NCI-H2196 (cell line): Measurements from ENCODE around the gene NADSYN1.

Experiments used
- DNase-seq: peaks from one replicate; lab custom pipeline; 2025; ENCODE audit not compliant: unreplicated experiment; lab: John Stamatoyannopoulos, UW

The NADSYN1 gene

GRCh38 chr11:71433648-71434450 lies 19.2 kb upstream of the NADSYN1 start:
- DNase-seq = peak; percentile 29

- no peak for DNase-seq
Observed at GRCh38 chr11:71434576-71435130, 18.4 kb upstream of the NADSYN1 start.

DNA sequence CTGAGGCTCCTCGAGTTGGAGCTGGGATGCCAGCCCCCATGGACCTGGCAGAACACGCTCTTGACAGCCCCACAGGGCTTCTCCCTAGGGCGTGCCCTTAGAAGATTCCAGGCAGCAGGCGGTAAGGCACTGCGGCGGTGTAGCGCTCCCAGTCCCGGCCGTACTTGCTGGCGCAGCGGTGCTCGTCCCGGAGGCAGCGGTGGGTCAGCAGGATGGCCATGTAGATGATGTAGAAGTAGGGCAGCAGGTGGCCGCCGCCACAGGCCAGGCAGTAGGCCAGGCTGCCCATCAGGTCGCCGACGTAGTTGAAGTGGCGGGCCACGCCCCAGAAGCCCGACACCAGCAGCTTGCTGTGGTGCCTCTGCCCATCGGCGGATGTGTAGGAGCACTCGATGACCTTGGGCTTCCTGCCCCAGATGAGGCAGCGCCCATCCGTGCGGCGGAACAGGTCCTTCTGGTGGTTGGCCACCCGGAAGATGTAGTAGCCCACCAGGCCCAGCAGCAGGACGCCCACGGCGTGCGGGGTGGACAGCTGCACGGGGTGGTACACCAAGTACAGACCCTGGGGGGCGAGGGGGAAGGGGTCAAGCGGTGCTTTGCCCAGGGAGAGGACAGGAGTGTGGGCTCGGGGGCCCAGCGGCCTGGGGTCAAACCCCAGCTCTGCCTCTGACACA lies 17.6 kb upstream of the NADSYN1 start:
- no peak for DNase-seq

GRCh38 chr11:71436861-71437260 lies 16.1 kb upstream of the NADSYN1 start:
- no peak for DNase-seq

GRCh38 chr11:71437399-71437798 lies 15.6 kb upstream of the NADSYN1 start:
- no peak for DNase-seq

- no peak for DNase-seq
Observed at GRCh38 chr11:71437879-71438278, 15.1 kb upstream of the NADSYN1 start.

- no peak for DNase-seq
Observed at GRCh38 chr11:71438650-71439049, 14.4 kb upstream of the NADSYN1 start.

GRCh38 chr11:71440021-71440755 lies 12.8 kb upstream of the NADSYN1 start:
- no peak for DNase-seq

GRCh38 chr11:71441251-71441650 lies 11.8 kb upstream of the NADSYN1 start:
- no peak for DNase-seq

DNA sequence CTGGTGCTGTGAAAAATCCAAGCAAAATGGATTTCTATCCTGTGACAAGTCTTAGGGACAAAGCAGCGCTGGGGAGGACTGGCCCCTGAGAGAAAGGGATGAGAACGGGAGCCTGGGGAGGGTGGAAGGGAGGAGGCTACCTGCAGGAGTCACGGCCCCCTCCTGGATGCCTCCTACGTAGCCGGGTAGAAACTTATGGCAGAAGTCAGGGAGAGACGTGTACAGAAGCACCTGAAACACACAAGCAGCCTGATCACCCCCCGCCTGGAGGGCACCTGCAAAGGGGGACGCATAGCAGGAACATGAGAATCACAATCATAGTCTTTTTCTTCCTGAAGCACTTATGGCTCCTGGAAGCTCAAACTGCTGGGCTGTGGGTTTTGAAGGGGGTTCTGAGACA lies 10.9 kb upstream of the NADSYN1 start:
- DNase-seq = no peak

GRCh38 chr11:71442880-71443279 lies 10.1 kb upstream of the NADSYN1 start:
- DNase-seq = no peak

DNA sequence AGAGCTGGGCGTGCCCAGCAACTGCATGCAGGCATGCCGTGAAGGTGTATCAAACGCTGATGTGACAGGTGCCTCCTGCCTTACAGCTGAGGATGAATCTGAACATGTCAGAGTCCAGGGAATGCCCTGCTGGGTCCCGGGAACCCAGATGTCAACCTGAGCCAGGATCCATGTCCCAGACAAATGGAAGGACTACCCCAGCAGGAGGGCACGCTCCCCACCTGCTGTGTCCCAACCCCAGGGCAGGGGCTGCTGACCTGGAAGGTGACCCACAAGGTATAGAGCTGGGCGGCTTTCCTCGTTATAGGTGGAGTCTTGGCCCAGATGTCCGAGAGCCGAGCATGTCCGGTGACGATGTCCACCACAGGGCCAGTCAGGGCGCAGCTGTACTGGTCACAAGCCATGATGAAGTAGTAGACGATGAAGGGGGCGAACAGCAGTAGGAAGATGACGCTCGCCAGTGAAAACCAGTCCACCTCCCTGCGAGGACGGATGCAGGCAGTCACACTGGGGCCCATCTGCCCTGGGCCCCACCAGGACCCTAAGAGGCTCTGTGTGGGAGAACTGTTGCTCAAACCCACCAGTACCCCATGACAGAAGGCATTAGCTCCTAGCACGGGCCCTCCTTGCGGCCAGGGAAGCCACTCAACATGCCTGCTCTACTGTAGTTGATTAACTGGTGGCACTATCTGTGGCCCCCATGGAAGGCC lies 9.1 kb upstream of the NADSYN1 start:
- DNase-seq = no peak

DNA sequence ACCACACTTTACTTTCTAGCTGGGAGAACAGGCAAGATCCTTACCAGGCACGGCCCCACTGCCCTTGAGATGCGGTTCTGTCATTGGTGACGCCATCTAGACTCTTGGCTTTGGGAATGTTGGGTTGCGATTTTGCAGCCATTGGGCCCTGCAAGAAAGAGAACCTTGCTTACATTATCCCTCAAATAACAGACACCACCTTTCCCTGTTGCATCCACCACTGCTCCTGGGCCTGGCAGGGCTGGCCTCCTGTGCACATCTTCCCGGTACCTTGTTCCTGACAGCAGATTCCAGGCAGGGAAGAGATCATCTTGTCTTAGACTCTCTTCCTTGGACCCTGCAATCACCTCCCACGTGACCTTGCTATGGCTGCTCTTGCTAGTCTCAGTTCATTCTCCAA lies 8.2 kb upstream of the NADSYN1 start:
- DNase-seq = no peak

GRCh38 chr11:71446150-71446549 lies 6.9 kb upstream of the NADSYN1 start:
- no peak for DNase-seq

DNA sequence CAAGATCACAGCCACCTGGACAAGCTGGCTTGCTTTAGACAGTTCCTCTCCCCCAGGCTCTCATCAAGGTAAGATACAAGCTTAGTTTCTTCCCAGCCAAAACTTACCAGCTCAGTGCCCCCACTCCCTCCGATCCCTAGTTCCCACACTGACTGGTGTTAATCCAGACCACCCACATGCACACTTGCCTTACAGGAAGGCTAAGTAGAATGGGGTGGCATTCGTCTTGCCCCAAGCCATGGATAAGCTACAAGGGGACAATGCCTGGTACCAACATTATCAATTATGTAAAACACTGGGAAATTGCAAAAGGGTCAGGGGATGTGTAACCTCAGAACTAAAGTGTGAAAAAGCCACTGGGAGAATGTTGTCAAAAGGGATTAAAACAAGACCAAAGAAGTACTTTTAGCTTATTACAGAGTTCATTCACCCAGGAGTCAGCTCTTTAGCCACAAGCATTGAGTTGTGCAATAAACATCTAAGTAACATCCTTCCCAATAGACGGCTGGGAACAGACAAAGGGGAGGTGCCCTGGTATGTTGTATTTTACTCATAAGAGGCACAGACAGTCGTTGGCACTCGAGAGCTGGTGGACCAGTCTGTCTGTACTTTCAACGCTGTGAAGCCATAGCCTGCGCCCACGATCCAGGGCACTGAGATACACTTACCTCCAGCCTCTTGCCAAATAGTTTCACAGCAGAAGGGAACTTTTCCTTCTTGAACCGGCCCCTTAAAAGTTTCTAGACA lies 5.9 kb upstream of the NADSYN1 start:
- DNase-seq = no peak

GRCh38 chr11:71447791-71448256 lies 5.2 kb upstream of the NADSYN1 start:
- DNase-seq = no peak

- DNase-seq = peak; percentile 94
Observed at GRCh38 chr11:71448257-71449171, 4.5 kb upstream of the NADSYN1 start, which contains the start of gene DHCR7. TSS of gene DHCR7 (minus strand) at chr11:71448393. CDS start at chr11:71444952, 3,441 bp downstream.

- DNase-seq = no peak
Observed at GRCh38 chr11:71449596-71449995, 3.4 kb upstream of the NADSYN1 start.

DNA sequence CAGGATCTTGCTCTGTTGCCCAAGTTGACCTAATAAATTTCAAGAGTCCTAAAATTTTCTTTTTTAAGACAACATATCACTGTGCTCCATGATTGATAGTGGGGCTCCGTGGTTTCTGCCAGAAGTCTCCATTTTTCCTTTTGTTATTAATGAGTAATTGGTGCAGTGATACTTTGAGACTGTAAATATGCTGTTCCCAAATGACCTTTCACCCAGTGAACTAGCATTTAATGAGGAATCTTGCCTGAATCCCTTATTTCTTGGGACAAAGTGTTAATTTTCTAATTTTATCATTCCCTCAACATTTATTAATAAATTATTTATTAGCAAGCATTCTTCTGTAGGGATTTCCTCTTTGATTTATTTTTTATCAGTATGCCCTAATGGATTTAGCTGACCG lies 2.5 kb upstream of the NADSYN1 start:
- DNase-seq = no peak
